ENCODE measurements around the gene KLHDC8A. TPM values are rescaled to one million over a fixed set of nuclear protein-coding genes. Genes with fewer than 3 reads are reported as not detected.

The KLHDC8A gene
- total and polyA plus RNA-seq, 2 of the 13 experiments (the other 11 are each of a cell fraction or from before 2014, with no cell fraction given): not detected

DNA sequence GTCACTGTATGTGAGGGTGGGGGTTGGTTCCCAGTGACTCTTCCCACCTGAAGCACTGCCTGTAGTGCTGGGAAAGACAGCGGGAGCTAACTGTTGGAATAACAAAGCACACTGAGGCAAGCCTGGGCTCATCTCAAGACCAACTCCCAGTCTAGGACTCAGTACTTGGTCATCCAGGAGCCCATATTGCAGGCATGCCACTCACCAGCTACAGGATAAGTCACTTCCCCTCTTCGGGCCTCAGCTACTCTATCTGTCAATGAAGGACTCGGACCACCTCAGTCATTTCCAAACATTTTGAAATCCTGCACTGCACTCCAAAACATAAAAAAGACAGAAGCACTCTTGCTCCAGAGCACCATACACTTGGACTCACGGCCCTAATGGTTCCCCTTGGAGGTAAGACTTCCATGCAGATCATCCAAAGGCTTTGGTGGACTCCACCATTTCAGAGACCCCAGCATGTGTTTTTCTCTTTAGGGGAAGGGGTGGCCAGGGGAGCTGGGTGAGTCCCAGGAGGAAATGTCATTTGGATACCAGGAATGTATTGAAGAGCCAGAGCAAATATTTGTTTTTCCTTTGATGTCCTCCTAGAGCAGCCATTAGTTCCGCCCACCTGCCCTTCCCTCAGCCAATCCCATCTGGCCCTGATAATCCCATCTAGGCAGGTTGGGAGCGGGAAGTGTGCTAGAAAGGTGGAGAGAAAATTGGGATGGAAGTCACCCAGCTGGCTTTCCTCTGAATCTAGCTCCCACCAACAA lies 38.3 kb downstream of the KLHDC8A start (continued):
- TF ChIP-seq, protein P1, sequence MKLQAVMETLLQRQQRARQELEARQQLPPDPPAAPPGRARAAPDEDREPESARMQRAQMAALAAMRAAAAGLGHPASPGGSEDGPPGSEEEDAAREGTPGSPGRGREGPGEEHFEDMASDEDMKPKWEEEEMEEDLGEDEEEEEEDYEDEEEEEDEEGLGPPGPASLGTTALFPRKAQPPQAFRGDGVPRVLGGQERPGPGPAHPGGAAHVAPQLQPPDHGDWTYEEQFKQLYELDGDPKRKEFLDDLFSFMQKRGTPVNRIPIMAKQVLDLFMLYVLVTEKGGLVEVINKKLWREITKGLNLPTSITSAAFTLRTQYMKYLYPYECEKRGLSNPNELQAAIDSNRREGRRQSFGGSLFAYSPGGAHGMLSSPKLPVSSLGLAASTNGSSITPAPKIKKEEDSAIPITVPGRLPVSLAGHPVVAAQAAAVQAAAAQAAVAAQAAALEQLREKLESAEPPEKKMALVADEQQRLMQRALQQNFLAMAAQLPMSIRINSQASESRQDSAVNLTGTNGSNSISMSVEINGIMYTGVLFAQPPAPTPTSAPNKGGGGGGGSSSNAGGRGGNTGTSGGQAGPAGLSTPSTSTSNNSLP (IDR thresholded peaks at IDR 0.05; ENCODE audit: low read depth, low read length): peak; percentile 39; the same call in 1 of the 2 replicates
- TF ChIP-seq MTA1 (CRISPR knock-in tag; IDR thresholded peaks at IDR 0.05; ENCODE audit: borderline replicate concordance) (no peak), ZBTB43 (CRISPR knock-in tag; conservative IDR thresholded peaks at IDR 0.05) (no peak), RFXAP (CRISPR knock-in tag; IDR thresholded peaks at IDR 0.05; ENCODE audit: borderline replicate concordance) (no peak), ZNF503 (CRISPR knock-in tag; IDR thresholded peaks at IDR 0.05) (no peak), PRPF4 (IDR thresholded peaks at IDR 0.05; ENCODE audit: low read depth, low read length, poor library complexity, severe bottlenecking) (no peak), PLSCR1 (CRISPR knock-in tag; IDR thresholded peaks at IDR 0.05; ENCODE audit: borderline replicate concordance) (no peak), ZNF468 (CRISPR knock-in tag; IDR thresholded peaks at IDR 0.05) (no peak), SKIL (CRISPR knock-in tag; IDR thresholded peaks at IDR 0.05; ENCODE audit: borderline replicate concordance) (0 out of 2 replicates have a peak, but pooled peaks have one; percentile 24)
- TF ChIP-seq, protein P2, sequence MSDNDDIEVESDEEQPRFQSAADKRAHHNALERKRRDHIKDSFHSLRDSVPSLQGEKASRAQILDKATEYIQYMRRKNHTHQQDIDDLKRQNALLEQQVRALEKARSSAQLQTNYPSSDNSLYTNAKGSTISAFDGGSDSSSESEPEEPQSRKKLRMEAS (IDR thresholded peaks at IDR 0.05): no peak
- TF ChIP-seq, protein P3, sequence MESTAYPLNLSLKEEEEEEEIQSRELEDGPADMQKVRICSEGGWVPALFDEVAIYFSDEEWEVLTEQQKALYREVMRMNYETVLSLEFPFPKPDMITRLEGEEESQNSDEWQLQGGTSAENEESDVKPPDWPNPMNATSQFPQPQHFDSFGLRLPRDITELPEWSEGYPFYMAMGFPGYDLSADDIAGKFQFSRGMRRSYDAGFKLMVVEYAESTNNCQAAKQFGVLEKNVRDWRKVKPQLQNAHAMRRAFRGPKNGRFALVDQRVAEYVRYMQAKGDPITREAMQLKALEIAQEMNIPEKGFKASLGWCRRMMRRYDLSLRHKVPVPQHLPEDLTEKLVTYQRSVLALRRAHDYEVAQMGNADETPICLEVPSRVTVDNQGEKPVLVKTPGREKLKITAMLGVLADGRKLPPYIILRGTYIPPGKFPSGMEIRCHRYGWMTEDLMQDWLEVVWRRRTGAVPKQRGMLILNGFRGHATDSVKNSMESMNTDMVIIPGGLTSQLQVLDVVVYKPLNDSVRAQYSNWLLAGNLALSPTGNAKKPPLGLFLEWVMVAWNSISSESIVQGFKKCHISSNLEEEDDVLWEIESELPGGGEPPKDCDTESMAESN (CRISPR knock-in tag; conservative IDR thresholded peaks at IDR 0.05): no peak

Measured in HepG2 (cell line).